ENCODE results near the gene FOXF1. TPM values are rescaled to one million over a fixed set of nuclear protein-coding genes. Genes with fewer than 3 reads are reported as not detected.
A peak's percentile ranks its signal among the peaks of the same experiment; 100 is the strongest.

Gene FOXF1
- total and polyA plus RNA-seq, 3 experiments from 2014 or later = not detected

DNA sequence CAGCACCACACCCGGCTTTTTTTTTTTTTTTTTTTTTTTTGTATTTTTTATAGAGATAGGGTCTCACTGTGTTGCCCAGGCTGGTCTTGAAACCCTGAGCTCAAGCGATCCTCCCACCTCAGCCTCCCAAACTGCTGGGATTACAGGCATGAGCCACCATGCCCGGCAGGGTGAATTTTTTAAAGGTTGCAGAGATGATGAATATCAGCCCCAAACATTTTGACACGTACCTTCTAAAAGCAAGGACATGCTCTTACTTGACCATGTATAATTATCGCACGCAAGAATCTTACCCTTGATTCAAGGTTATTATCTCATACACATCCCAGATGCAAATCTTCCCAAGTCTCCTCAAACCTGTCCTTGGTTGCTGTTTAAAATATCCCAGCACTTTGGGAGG lies 52.0 kb downstream of the FOXF1 start:
- no peak overlapping the region for H3K4me3 ChIP-seq (ENCODE audit: low read length)
- Mint-ChIP-seq H3K9me3 (no peaks in the 10 kb centered on the region), H3K4me3 (peak overlapping the region in 1 of 7 donors; percentile 20), H3K27me3 (peaks cover 45 to 76% of the 10 kb centered on the region in 2 donors), H3K4me1 (peaks cover 16 to 30% (median 18%) of the 10 kb centered on the region in 3 donors), H3K36me3 (no peaks in the 10 kb centered on the region), H3K27ac (no peak overlapping the region)
- H3K27ac ChIP-seq (ENCODE audit: low read depth, low read length) = no peak overlapping the region
- no peaks in the 10 kb centered on the region for H3K36me3 ChIP-seq (ENCODE audit: insufficient read depth, low read length)
- peaks cover 11% of the 10 kb centered on the region for H3K4me1 ChIP-seq (ENCODE audit: insufficient read depth, low read length)
- POLR2A ChIA-PET = no interaction called here
- DNase-seq = no peak
- no peaks in the 10 kb centered on the region for H3K9me3 ChIP-seq (ENCODE audit: low read length)
- H3K27me3 ChIP-seq (ENCODE audit: insufficient read depth, low read length, poor library complexity, severe bottlenecking) = peaks cover 36% of the 10 kb centered on the region
- CTCF ChIA-PET = no interaction called here

DNA sequence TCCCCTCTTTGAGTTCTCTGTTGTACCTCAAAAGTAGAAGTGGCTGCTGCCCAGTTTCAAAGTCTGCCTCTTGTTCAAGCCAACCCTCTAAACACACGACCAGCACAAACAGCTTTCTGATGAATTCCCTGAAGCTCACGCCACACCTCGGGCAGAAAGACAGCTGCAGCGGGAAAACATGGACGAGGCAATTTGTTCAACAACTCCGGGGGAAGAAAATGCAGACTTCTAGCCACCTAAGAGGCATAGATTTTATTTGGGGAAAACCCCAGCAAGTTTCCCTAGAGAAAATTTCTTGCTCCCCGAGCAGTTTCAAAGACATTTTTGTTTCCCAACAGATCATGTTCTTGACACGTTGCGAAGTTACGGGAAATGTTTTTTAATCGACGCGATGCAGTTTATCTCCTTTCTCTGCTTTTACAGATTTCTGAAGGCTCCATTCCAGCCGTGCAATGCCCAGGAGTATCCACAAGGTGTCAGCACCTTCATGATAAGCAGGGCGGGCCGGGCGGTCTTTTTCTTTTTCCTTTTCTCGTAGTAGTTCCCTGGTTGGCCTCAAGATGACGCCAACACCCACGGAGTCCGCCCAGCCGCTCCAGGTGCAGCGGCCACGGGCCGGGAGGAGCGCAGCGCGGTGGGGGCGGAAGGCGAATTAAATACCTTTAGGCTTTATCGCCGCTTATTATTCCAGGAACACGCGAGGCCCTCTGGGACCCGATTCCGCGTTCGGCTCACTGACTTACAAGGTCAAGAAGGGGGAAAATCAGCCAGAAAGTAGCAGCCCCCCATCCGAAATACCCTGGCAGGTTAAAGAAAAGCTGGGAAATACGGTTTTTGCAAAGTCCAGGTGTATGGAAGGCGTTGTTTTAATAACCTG lies 53.4 kb downstream of the FOXF1 start:
- no peaks in the 10 kb centered on the region for H3K9me3 ChIP-seq (ENCODE audit: low read length)
- no peaks in the 10 kb centered on the region for H3K36me3 Mint-ChIP-seq
- no peaks in the 10 kb centered on the region for H3K36me3 ChIP-seq (ENCODE audit: insufficient read depth, low read length)
- H3K4me3 Mint-ChIP-seq = peak overlapping the region; percentile 31 to 85 (median 70)
- no peak overlapping the region for H3K27ac ChIP-seq (ENCODE audit: low read depth, low read length)
- H3K4me1 Mint-ChIP-seq = peaks cover 16 to 35% (median 18%) of the 10 kb centered on the region in 3 donors
- CTCF ChIA-PET = interaction anchor here (0.7 to 1.6 kb wide), 5 partner anchors 9 to 1206 kb away, joined by 3 to 10 read pairs (median 3); no protein-coding TSS in a partner anchor
- POLR2A ChIA-PET = no interaction called here
- peaks cover 32% of the 10 kb centered on the region for H3K27me3 ChIP-seq (ENCODE audit: insufficient read depth, low read length, poor library complexity, severe bottlenecking)
- no peaks in the 10 kb centered on the region for H3K9me3 Mint-ChIP-seq
- H3K4me3 ChIP-seq (ENCODE audit: low read length) = peak overlapping the region; percentile 24
- peak; percentile 77 to 89 (median 80) for DNase-seq
- H3K4me1 ChIP-seq (ENCODE audit: insufficient read depth, low read length) = peaks cover 11% of the 10 kb centered on the region
- peaks cover 48 to 71% of the 10 kb centered on the region in 2 donors for H3K27me3 Mint-ChIP-seq
- peak overlapping the region in 3 of 8 donors; percentile 28 to 76 (median 44) for H3K27ac Mint-ChIP-seq

Other genes with a start within 250 kb of the FOXF1 start
- gene MTHFSD, start 44.7 kb downstream of the FOXF1 start, total RNA-seq = 10 to 100 TPM; 21.9 to 25.0 TPM
- gene MTHFSD, start 44.7 kb downstream of the FOXF1 start, polyA plus RNA-seq = 23.0 TPM
- not detected for gene FOXC2, start 56.3 kb downstream of the FOXF1 start, total RNA-seq
- not detected for gene FOXC2, start 56.3 kb downstream of the FOXF1 start, polyA plus RNA-seq
- gene FOXL1, start 68.0 kb downstream of the FOXF1 start, total RNA-seq = not detected
- gene FOXL1, start 68.0 kb downstream of the FOXF1 start, polyA plus RNA-seq = not detected

Data from CD8-positive, alpha-beta memory T cell (primary cell).